SH-SY5Y (cell line): ENCODE results near the gene PIP5K1B.

ENCODE experiments used
- GATA2 ChIP-seq: IDR thresholded peaks from 2 replicates; pipeline ENCODE4 v1.6.1; 2011; ENCODE audit warnings: mild to moderate bottlenecking, low read depth, low read length
- GATA3 ChIP-seq: IDR thresholded peaks from 2 replicates; pipeline ENCODE4 v1.6.1; 2011; ENCODE audit warnings: low read depth, mild to moderate bottlenecking, low read length, moderate library complexity

GRCh38 chr9:68923480-68923879, 218.4 kb downstream of the PIP5K1B start:
- no peak for TF ChIP-seq GATA3
- no peak for TF ChIP-seq GATA2
